Measurements from ENCODE around the gene GLDN. TPM values are rescaled to one million over a fixed set of nuclear protein-coding genes. Genes with fewer than 3 reads are reported as not detected.

GLDN gene
- total and polyA plus RNA-seq, 2 of the 8 experiments (the other 6 are each of a cell fraction or from before 2014, with no cell fraction given): 0.24 to 0.50 TPM

DNA sequence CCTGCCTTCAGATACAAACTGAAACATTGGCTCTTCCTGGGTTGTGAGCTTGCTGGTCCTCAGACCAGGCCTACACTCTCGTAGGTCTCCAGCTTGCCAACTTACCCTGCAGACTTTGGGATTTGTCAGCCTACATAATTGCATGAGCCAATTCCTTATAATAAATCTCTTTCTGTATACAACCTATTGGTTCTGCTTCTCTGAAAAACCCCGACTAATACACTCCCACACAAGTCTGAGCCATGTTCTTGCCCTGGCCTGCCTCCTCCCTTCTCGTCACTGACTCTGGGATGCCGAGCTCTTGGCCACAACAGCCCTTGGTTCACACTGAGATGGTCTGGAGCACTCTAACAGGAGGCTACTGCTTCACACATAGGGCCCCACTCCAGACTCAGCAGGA lies 12.5 kb upstream of the GLDN start:
- Histone ChIP-seq H2AFZ (ENCODE audit: low read length) (no peak overlapping the region), H2BK15ac (ENCODE audit: low read length) (no peak overlapping the region), H3K23ac (ENCODE audit: insufficient read length) (no peak overlapping the region), H3K4me3 (ENCODE audit: extremely low read depth in 1 of 4, insufficient read depth in 2 of 4, low read depth in 3 of 4, low read length in 4 of 4) (no peak overlapping the region), H2BK20ac (ENCODE audit: low read length) (no peak overlapping the region), H3K14ac (ENCODE audit: insufficient read length) (no peak overlapping the region), H3K36me3 (ENCODE audit: control insufficient read depth in 2 of 4, insufficient read depth in 4 of 4, low read length in 3 of 4) (no peaks in the 10 kb centered on the region), H4K8ac (ENCODE audit: extremely low read depth, insufficient read depth, low read length) (no peak overlapping the region), H2BK5ac (ENCODE audit: low read depth, low read length) (no peak overlapping the region), H3K79me2 (ENCODE audit: control insufficient read depth in 1 of 2, insufficient read depth in 2 of 2, low read length in 2 of 2) (no peaks in the 10 kb centered on the region), H2AK5ac (ENCODE audit: low read depth, low read length) (no peak overlapping the region), H2BK12ac (ENCODE audit: low read depth, low read length) (no peak overlapping the region), H3K9me3 (ENCODE audit: insufficient read depth in 2 of 2, low read depth in 1 of 2, low read length in 1 of 2) (no peaks in the 10 kb centered on the region), H3K4me2 (ENCODE audit: insufficient read depth in 1 of 2, low read depth in 2 of 2, low read length in 2 of 2) (no peak overlapping the region), H3K4ac (replicated peaks; ENCODE audit: insufficient read length, low read depth, low read length) (no peak overlapping the region), H2BK120ac (replicated peaks; ENCODE audit: low read depth, low read length) (no peak overlapping the region), H3K23me2 (ENCODE audit: low read depth, low read length) (no peaks in the 10 kb centered on the region), H3K9ac (replicated peaks in 1 of 4; ENCODE audit: extremely low read depth in 1 of 4, low read depth in 3 of 4, low read length in 3 of 4) (no peak overlapping the region), H4K20me1 (replicated peaks in 1 of 2; ENCODE audit: control insufficient read depth in 1 of 2, insufficient read depth in 2 of 2, low read length in 2 of 2) (no peaks in the 10 kb centered on the region), H3K18ac (ENCODE audit: extremely low read depth, low read length) (no peak overlapping the region), H3K27me3 (replicated peaks in 1 of 4; ENCODE audit: control insufficient read depth in 3 of 4, extremely low read depth in 1 of 4, insufficient read depth in 3 of 4, low read length in 3 of 4) (no peaks in the 10 kb centered on the region; a peak in 1 of 7 replicates), H4K91ac (replicated peaks; ENCODE audit: insufficient read length, low read length) (no peak overlapping the region), H3K27ac (ENCODE audit: low read depth, low read length) (no peak overlapping the region), H3K4me1 (replicated peaks in 1 of 4; ENCODE audit: control insufficient read depth in 3 of 4, insufficient read depth in 4 of 4, low read length in 3 of 4) (no peaks in the 10 kb centered on the region), H3K56ac (replicated peaks; ENCODE audit: insufficient read length, low read depth, low read length) (no peak overlapping the region), H3K79me1 (ENCODE audit: low read depth, low read length) (no peaks in the 10 kb centered on the region), H4K5ac (ENCODE audit: insufficient read length, low read depth, low read length) (no peak overlapping the region)
- ChIA-PET POLR2A (ENCODE audit: partially characterized antibody) (no interaction called here), CTCF (ENCODE audit: partially characterized antibody) (interaction anchor here (0.9 to 1.1 kb wide), 3 partner anchors 42 to 166 kb away, joined by 3 read pairs; no protein-coding TSS in a partner anchor)
- DNase-seq (ENCODE audit: low read depth in 1 of 2, low spot score in 2 of 2) (no peak), FAIRE-seq (no peak)
- WGBS, 2 experiments (ENCODE audit: extremely low coverage in 1 of 2, insufficient coverage in 1 of 2, insufficient read length in 1 of 2, insufficient replicate concordance in 2 of 2, low coverage in 1 of 2, low lambda C conversion rate in 2 of 2, missing lambda C conversion rate in 1 of 2): 88% methylated on average over 4 of the region's 4 CpGs; no CpG with 5 or more reads in 1 of the 2 experiments
- TF ChIP-seq CBX5 (IDR thresholded peaks at IDR 0.05; ENCODE audit: low read depth, low read length) (no peak), TEAD4 (IDR thresholded peaks at IDR 0.05; ENCODE audit: low read depth, low read length) (no peak), BRCA1 (IDR thresholded peaks at IDR 0.05; ENCODE audit: low read depth, low read length) (no peak), RNF2 (IDR thresholded peaks at IDR 0.05; ENCODE audit: borderline replicate concordance, low read depth, low read length, missing control alignments, poor library complexity, severe bottlenecking) (no peak), EZH2 (IDR thresholded peaks at IDR 0.05; ENCODE audit: low read depth, low read length, severe bottlenecking) (no peak), RFX5 (IDR thresholded peaks at IDR 0.05; ENCODE audit: borderline replicate concordance, low read depth, low read length) (no peak), JUND (IDR thresholded peaks at IDR 0.05; ENCODE audit: low read length) (no peak), KDM1A (IDR thresholded peaks at IDR 0.05; ENCODE audit: borderline replicate concordance, low read length) (no peak), CREB1 (IDR thresholded peaks at IDR 0.05) (no peak), RBBP5 (IDR thresholded peaks at IDR 0.05; ENCODE audit: borderline replicate concordance, low read depth, low read length) (no peak), SP1 (IDR thresholded peaks at IDR 0.05; ENCODE audit: low read depth, low read length) (no peak), TAF7 (optimal IDR thresholded peaks at IDR 0.05; ENCODE audit: borderline replicate concordance, low read depth, low read length) (no peak), BACH1 (IDR thresholded peaks at IDR 0.05; ENCODE audit: low read length) (no peak)
- TF ChIP-seq, protein P1, sequence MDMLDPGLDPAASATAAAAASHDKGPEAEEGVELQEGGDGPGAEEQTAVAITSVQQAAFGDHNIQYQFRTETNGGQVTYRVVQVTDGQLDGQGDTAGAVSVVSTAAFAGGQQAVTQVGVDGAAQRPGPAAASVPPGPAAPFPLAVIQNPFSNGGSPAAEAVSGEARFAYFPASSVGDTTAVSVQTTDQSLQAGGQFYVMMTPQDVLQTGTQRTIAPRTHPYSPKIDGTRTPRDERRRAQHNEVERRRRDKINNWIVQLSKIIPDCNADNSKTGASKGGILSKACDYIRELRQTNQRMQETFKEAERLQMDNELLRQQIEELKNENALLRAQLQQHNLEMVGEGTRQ (IDR thresholded peaks at IDR 0.05; ENCODE audit: low read length): no peak
